Adrenal gland (tissue), 12 donors: ENCODE measurements around the gene SARNP. TPM values are rescaled to one million over a fixed set of nuclear protein-coding genes. Genes with fewer than 3 reads are reported as not detected.

Experiments used
- DNase-seq, 7 donors: peaks; one replicate each; pipeline ENCODE4 v3.0.0-alpha.2; 2019 to 2020
- H3K27ac ChIP-seq, 5 donors: fragments of 200-600 bp; sonication (generic) in 4 of 5; 1 replicate in 3 of 5; 2 replicates in 2 of 5; pipeline versions ENCODE4 v1.5.1 to v1.8.0; 2016 to 2020; ENCODE audit warnings: mild to moderate bottlenecking in 1 of 5
- H3K27me3 ChIP-seq: fragments of 200-600 bp; 2 replicates; pipeline ENCODE4 v1.8.0; 2021
- H3K36me3 ChIP-seq, 2 donors: fragments of 200-600 bp; replicated peaks in 1 of 2; 1 replicate in 1 of 2; 2 replicates in 1 of 2; pipeline versions ENCODE4 v1.5.1 to v1.8.0; 2018 to 2022
- H3K4me1 ChIP-seq, 2 donors: fragments of 200-600 bp; replicated peaks in 1 of 2; 1 replicate in 1 of 2; 2 replicates in 1 of 2; pipeline versions ENCODE4 v1.5.1 to v1.8.0; 2018 to 2021
- H3K4me3 ChIP-seq, 4 donors: fragments of 200-600 bp; sonication (generic) in 3 of 4; one replicate each; pipeline ENCODE4 v1.5.1; 2016 to 2018
- H3K9me3 ChIP-seq, 3 donors: fragments of 200-600 bp; sonication (generic) in 1 of 3; replicated peaks in 1 of 3; 1 replicate in 2 of 3; 2 replicates in 1 of 3; pipeline versions ENCODE4 v1.5.1 to v1.8.0; 2016 to 2021
- POLR2A ChIP-seq, 2 donors: fragments of 450-650 bp; IDR thresholded peaks; one replicate each; pipeline ENCODE4 v1.6.1; 2017; ENCODE audit warnings: antibody characterized with exemption in 2 of 2, mild to moderate bottlenecking in 2 of 2, moderate library complexity in 1 of 2
- WGBS, 4 donors: extraction: QIAGEN DNeasy Blood & Tissue Kit in 2 of 4; methylation state at CpG; one replicate each; pipeline versions ENCODE4 v1.1.5 to v1.1.7; 2013 to 2017; 5-methylcytosine and 5-hydroxymethylcytosine counted together
- intact Hi-C, 2 donors: fragments of 100-400 bp; cut with DNase I; formaldehyde crosslinking; loops; one replicate each; pipeline versions ENCODE4 v1.14.1 to v1.15.0; 2022 to 2023
- polyA plus RNA-seq, 3 donors: library from polyadenylated mRNA; stranded (reverse); fragments of 200-250 nt in 2 of 3; fragments of 350-450 nt in 1 of 3; fragmentation: Illumina TruSeq in 1 of 3; extraction: RNeasy Lipid Tissue Mini Kit (QIAGEN cat#74804) in 1 of 3; gene quantifications; one replicate each; pipeline ENCODE4 v1.2.3, GENCODE V29; 2013 to 2014
- total RNA-seq, 9 donors: library from RNA; depleted of rRNA in 4 of 9; stranded (reverse); fragments of >200 nt in 4 of 9; fragments of 120-200 nt in 1 of 9; fragmentation: NEBNext Ultra II Directional in 1 of 9; extraction: Animal tissue kit (Norgen Biotek cat#: 25700) in 1 of 9; gene quantifications; one replicate each; pipeline versions ENCODE4 v1.1.0 to v1.2.4, GENCODE V29; 2013 to 2023
- TF ChIP-seq, protein P1 (sequence below), 6 experiments: fragments of 450-650 bp in 4 of 6; fragments of 200-600 bp in 2 of 6; sonication (generic) in 1 of 6; IDR thresholded peaks; 1 replicate in 5 of 6; 2 replicates in 1 of 6; pipeline versions ENCODE4 v1.5.1 to v1.8.0; 2016 to 2021; ENCODE audit warnings: antibody characterized with exemption in 6 of 6, mild to moderate bottlenecking in 2 of 6, moderate library complexity in 1 of 6
- donor health status: healthy with polysubstance abuse.
- donor health status: Bipolar disorder and iron deficiency.
- donor health status: DM: yes; HTN: yes; CAD: no.
- donor health status: DM: no; HTN: no; CAD: no.
- donor health status: DM: no; HTN: no; CAD: no.
- donor health status: DM: yes; HTN: yes; CAD: no.

Gene SARNP
- total and polyA plus RNA-seq, 12 donors = 23.2 to 148 (median 59.2) TPM

DNA sequence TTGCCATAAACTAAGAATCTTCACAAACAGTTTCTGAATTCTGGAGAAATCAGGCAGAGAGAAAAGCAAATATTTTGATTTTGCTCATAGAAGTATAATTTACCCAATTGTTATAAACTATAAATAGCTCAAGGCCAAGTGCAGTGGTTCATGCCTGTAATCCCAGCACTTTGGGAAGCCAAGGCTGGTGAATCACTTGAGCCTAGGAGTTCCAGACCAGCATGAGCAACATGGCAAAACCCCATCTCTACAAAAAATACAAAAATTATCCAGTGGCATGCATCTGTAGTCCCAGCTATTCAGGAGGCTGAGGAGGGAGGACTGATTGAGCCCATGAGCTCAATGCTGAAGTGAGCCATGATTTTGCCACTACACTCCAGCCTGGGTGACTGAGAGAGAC, 44.8 kb upstream of the SARNP start:
- Histone ChIP-seq H3K27me3 (no peaks in the 10 kb centered on the region), H3K9me3 (no peaks in the 10 kb centered on the region), H3K36me3 (no peaks in the 10 kb centered on the region), H3K4me1 (no peaks in the 10 kb centered on the region), H3K27ac (no peak overlapping the region), H3K4me3 (no peak overlapping the region)
- TF ChIP-seq, protein P1, sequence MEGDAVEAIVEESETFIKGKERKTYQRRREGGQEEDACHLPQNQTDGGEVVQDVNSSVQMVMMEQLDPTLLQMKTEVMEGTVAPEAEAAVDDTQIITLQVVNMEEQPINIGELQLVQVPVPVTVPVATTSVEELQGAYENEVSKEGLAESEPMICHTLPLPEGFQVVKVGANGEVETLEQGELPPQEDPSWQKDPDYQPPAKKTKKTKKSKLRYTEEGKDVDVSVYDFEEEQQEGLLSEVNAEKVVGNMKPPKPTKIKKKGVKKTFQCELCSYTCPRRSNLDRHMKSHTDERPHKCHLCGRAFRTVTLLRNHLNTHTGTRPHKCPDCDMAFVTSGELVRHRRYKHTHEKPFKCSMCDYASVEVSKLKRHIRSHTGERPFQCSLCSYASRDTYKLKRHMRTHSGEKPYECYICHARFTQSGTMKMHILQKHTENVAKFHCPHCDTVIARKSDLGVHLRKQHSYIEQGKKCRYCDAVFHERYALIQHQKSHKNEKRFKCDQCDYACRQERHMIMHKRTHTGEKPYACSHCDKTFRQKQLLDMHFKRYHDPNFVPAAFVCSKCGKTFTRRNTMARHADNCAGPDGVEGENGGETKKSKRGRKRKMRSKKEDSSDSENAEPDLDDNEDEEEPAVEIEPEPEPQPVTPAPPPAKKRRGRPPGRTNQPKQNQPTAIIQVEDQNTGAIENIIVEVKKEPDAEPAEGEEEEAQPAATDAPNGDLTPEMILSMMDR (IDR thresholded peaks at IDR 0.05) = no peak
- TF ChIP-seq POLR2A (IDR thresholded peaks at IDR 0.05) = no peak
- no peak for DNase-seq
- intact Hi-C loops = no loop called here

DNA sequence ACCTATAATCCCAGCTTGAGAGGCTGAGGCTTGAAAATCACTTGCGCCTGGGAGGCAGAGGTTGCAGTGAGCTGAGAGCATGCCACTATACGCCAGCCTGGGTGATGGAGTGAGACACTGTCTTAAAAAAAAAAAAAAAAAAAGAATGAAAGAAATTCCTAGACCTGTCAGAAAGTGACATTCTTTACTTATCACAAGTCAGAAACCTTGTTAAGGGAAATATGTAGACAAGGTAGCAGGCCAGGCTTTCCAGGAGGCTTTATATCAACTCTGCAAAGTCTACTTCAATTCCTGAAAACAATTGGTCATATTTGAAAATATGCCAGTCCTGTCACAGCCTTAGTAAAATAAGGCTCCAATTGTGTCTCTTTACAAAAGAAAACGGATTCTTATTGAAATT, 44.3 kb upstream of the SARNP start:
- intact Hi-C loops = no loop called here
- Histone ChIP-seq H3K36me3 (no peaks in the 10 kb centered on the region), H3K4me1 (no peaks in the 10 kb centered on the region), H3K4me3 (no peak overlapping the region), H3K9me3 (no peaks in the 10 kb centered on the region), H3K27ac (no peak overlapping the region), H3K27me3 (no peaks in the 10 kb centered on the region)
- TF ChIP-seq, protein P1 (IDR thresholded peaks at IDR 0.05) = no peak
- TF ChIP-seq POLR2A (IDR thresholded peaks at IDR 0.05) = no peak
- WGBS, 4 donors = 83 to 90% (median 85%) methylated on average over 3 of the region's 3 CpGs
- no peak for DNase-seq

DNA sequence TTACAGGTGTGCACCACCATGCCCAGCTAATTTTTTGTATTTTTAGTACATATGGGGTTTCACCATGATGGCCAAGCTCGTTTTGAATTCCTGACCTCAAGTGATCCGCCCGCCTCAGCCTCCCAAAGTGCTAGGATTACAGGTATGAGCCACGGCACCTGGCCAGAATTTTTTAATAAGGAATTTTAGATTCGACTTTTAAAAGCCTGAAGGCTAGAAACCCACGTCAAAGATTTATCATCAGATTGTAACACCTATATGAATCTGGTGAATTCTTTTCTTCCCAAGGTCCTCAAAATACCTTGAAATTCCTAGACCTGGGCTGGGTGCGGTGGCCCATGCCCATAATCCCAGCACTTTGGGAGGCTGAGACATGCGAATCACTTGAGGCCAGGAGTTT, 43.9 kb upstream of the SARNP start:
- no peaks in the 10 kb centered on the region for H3K9me3 ChIP-seq
- TF ChIP-seq POLR2A (IDR thresholded peaks at IDR 0.05) = no peak
- TF ChIP-seq, protein P1 (IDR thresholded peaks at IDR 0.05) = no peak
- no peaks in the 10 kb centered on the region for H3K27me3 ChIP-seq
- H3K4me1 ChIP-seq = no peaks in the 10 kb centered on the region
- intact Hi-C loops = no loop called here
- DNase-seq = no peak
- H3K4me3 ChIP-seq = no peak overlapping the region
- WGBS, 4 donors = 90 to 97% (median 92%) methylated on average over 8 of the region's 8 CpGs
- no peaks in the 10 kb centered on the region for H3K36me3 ChIP-seq
- no peak overlapping the region for H3K27ac ChIP-seq

DNA sequence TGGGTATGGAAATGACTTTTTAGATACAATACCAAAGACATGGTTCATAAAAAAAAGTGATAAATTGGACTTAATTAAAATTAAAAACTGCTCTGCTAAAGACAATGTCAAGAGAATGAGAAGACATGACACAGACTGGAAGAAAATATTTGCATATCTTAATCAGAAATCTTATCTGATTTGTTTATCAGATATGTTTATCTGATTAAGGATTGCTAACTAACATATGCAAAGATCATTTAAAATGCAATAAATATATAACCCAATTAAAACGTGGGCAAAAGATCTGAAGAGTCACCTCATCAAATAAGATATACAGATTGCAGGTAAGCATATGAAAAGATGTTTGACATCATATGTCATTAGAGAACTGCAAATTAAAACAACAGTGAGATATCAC, 35.2 kb upstream of the SARNP start:
- no peaks in the 10 kb centered on the region for H3K36me3 ChIP-seq
- H3K4me1 ChIP-seq = peaks cover 0 to 11% of the 10 kb centered on the region in 2 donors
- no peak overlapping the region for H3K27ac ChIP-seq
- 30 to 55% (median 36%) methylated on average over 1 of the region's 1 CpG for WGBS, 4 donors
- H3K27me3 ChIP-seq = no peaks in the 10 kb centered on the region
- no peak overlapping the region for H3K4me3 ChIP-seq
- no peaks in the 10 kb centered on the region for H3K9me3 ChIP-seq
- intact Hi-C loops = no loop called here
- no peak for DNase-seq
- TF ChIP-seq, protein P1 (IDR thresholded peaks at IDR 0.05) = no peak
- no peak for TF ChIP-seq POLR2A (IDR thresholded peaks at IDR 0.05)
